Activated naive CD8-positive, alpha-beta T cell treated with anti-CD3 and anti-CD28 coated beads for 36 hours (primary cell): ENCODE data around the gene ZNF273. TPM values are rescaled to one million over a fixed set of nuclear protein-coding genes. Genes with fewer than 3 reads are reported as not detected.
"Not testable (repeated sequence)": the region's sequence is repeated elsewhere in the genome, so short reads cannot be mapped to it uniquely, and the experiment has no call there.

ENCODE experiments used
- DNase-seq: peaks from one replicate; pipeline ENCODE4 v3.0.0; 2021
- H3K27ac Mint-ChIP-seq: one replicate; pipeline ENCODE4 v1.8.0; 2022; ENCODE audit warnings: mild to moderate bottlenecking, moderate library complexity, mixed read lengths
- H3K27me3 Mint-ChIP-seq: one replicate; pipeline ENCODE4 v1.8.0; 2022; ENCODE audit warnings: mild to moderate bottlenecking, mixed read lengths
- H3K36me3 Mint-ChIP-seq: one replicate; pipeline ENCODE4 v1.8.0; 2021; ENCODE audit warnings: mild to moderate bottlenecking, mixed read lengths
- H3K4me1 Mint-ChIP-seq: one replicate; pipeline ENCODE4 v1.8.0; 2021; ENCODE audit warnings: mixed read lengths
- H3K4me3 Mint-ChIP-seq: one replicate; pipeline ENCODE4 v1.8.0; 2022; ENCODE audit warnings: mild to moderate bottlenecking, moderate library complexity, mixed read lengths
- H3K9me3 Mint-ChIP-seq: one replicate; pipeline ENCODE4 v1.8.0; 2022; ENCODE audit warnings: mixed read lengths
- total RNA-seq, 2 experiments: library from RNA; stranded (reverse); gene quantifications; one replicate each; pipeline ENCODE4 v1.2.3, GENCODE V29; 2021

The ZNF273 gene
- total RNA-seq, result 10 to 100 TPM in 1 of 2 experiments, 1 to 10 TPM in 1; 9.8 to 10.2 TPM

DNA sequence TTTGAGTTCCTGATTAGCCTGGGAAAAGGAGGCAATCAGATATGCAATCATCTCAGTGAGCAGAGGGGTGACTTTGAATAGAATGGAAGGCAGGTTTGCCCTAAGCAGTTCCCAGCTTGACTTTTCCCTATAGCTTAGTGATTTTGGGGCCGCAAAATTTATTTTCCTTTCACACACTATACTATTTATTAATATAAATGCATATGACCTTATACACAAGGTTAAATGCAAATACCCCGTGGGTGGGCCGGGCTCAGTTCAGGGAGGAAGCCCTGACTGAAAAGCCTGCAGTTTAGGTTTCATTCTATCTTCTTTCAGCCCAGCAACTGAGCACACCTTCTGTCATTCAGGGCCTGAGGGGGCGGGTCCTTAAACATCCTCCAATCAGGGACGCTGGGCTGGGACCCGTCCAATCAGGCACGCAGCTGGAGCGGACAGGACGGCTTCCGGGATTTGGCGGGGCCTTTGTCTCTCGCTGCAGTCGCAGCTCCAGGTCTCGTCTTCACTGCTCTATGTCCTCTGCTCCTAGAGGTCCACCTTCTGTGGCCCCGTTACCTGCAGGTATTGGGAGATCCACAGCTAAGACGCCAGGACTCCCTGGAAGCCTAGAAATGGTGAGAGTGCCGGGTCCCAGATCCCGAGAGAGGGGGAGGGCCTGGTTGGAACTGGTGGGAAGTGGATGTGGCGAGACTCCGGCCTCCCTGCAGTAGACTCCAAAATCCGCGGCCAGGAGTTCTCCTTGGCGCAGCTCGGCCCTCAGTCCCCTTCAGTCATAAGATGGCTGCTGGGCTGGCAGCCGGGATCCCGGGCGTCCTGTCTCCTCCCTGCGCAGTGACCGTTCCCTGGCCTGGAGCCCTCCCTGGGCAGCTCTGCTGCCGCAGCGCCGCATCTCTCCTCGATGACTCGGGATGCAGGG, at the start of gene ZNF273:
Gene ZNF273 (plus strand): TSS at position 468 of the 916 bp plus-strand sequence. CDS start 45 bp downstream, at position 513.
- no peaks in the 10 kb centered on the region for H3K27me3 Mint-ChIP-seq
- H3K9me3 Mint-ChIP-seq, result peaks cover 2% of the 10 kb centered on the region
- peak; percentile 89 for DNase-seq
- H3K4me1 Mint-ChIP-seq, result peaks cover 38% of the 10 kb centered on the region
- H3K27ac Mint-ChIP-seq, result peak within 1 kb of the TSS; percentile 91
- H3K36me3 Mint-ChIP-seq, result peaks cover 24% of the 10 kb centered on the region
- peak within 1 kb of the TSS; percentile 98 for H3K4me3 Mint-ChIP-seq

DNA sequence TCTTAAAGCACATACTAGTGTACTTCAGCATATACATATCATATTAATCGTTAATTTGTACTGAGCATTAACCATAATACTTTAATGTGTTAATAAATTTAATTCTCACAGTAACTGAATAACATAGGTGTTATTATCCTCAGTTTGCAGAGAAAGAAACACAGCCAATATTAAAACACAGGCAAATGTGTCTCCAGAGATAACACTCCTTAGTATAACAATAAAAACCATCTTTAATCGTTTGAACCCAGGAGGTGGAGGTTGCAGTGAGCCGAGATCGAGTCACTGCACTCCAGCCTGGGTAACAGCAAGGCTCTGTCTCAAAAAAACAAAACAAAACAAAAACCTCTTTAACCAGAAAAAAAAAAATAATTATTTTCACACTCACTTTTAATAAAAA, 49.4 kb upstream of the ZNF273 start:
- Mint-ChIP-seq H3K27ac (no peak overlapping the region), H3K4me3 (no peak overlapping the region), H3K4me1 (no peaks in the 10 kb centered on the region), H3K27me3 (no peaks in the 10 kb centered on the region), H3K9me3 (peaks cover 4% of the 10 kb centered on the region), H3K36me3 (peaks cover 7% of the 10 kb centered on the region)
- no peak for DNase-seq

DNA sequence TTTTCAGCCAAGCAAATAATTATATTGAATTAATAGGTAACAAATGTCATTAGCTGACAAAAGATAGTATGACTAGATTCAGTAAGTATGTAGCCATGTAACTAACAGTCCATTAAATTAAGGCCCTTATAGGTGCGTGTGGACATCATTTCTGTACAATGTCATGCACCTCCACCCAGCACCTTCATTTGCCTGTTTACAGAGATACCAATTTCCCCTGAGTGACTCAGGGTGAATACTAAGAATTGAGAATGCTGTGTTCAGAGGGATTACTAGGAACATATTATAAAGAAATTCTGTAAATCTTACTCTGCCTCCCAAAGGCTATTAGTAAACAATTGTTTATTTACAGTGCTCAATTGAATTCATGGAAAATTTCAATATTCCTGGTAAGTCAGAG, 48.1 kb upstream of the ZNF273 start:
- Mint-ChIP-seq H3K4me1 (no peaks in the 10 kb centered on the region), H3K4me3 (no peak overlapping the region), H3K9me3 (no peaks in the 10 kb centered on the region), H3K27me3 (no peaks in the 10 kb centered on the region), H3K36me3 (peaks cover 3% of the 10 kb centered on the region), H3K27ac (no peak overlapping the region)
- no peak for DNase-seq

DNA sequence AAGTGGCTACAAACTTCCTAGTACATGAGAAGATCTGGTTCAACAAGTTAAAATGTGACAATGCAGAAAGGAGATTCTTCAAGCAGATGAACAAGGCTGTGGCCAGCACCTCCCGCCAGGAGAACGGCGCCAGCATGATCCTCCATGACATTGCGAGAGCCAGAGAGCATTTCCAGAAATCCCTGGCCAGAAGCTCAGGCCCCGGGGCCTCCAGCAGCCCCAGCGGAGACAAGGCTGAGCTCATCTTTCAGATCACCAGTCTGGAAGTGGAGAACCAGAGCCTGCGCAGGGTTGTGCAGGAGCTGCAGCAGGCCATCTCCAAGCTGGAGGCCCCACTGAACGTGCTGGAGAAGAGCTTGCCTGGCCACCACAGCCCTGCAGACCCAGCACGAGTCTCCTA, 40.1 kb upstream of the ZNF273 start:
- no peak for DNase-seq
- Mint-ChIP-seq H3K36me3 (peaks cover 4% of the 10 kb centered on the region), H3K27ac (no peak overlapping the region), H3K27me3 (no peaks in the 10 kb centered on the region), H3K4me1 (no peaks in the 10 kb centered on the region), H3K9me3 (peaks cover 7% of the 10 kb centered on the region), H3K4me3 (no peak overlapping the region)

DNA sequence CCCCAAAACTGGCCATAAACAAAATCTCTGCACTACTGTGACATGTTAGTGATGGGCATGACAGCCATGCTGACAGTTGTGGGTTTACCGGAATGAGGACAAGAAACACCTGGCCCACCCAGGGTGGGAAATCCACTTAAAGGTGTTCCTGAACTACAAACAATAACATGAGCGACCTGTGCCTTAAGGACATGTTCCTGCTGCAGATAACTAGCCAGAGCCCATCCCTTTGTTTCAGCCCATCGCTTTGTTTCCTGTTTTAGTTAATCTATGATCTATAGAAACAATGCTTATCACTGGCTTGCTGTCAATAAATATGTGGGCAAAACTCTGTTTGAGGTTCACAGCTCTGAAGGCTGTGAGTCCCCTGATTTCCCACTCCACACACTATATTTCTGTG, 39.5 kb upstream of the ZNF273 start:
- not testable (repeated sequence) for DNase-seq, H3K36me3 Mint-ChIP-seq, H3K27ac Mint-ChIP-seq, H3K27me3 Mint-ChIP-seq, H3K4me3 Mint-ChIP-seq, H3K4me1 Mint-ChIP-seq, H3K9me3 Mint-ChIP-seq

DNA sequence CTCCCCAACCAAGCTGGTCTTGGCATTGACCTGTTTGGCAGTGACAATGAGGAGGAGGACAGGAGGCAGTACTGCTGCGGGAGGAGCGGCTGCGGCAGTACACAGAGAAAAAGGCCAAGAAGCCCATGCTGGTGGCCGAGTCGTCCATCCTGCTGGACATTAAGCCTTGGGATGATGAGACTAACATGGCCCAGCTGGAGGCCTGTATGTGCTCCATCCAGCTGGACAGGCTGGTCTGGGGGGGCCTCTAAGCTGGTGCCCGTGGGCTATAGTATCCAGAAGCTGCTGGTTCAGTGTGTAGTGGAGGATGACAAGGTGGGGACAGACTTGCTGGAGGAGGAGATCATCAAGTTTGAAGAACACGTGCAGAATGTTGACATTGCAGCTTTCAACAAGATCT, 39.1 kb upstream of the ZNF273 start:
- H3K27me3 Mint-ChIP-seq, result no peaks in the 10 kb centered on the region
- no peaks in the 10 kb centered on the region for H3K4me1 Mint-ChIP-seq
- peaks cover 2% of the 10 kb centered on the region for H3K36me3 Mint-ChIP-seq
- no peak overlapping the region for H3K4me3 Mint-ChIP-seq
- peaks cover 7% of the 10 kb centered on the region for H3K9me3 Mint-ChIP-seq
- H3K27ac Mint-ChIP-seq, result no peak overlapping the region
- DNase-seq, result no peak

DNA sequence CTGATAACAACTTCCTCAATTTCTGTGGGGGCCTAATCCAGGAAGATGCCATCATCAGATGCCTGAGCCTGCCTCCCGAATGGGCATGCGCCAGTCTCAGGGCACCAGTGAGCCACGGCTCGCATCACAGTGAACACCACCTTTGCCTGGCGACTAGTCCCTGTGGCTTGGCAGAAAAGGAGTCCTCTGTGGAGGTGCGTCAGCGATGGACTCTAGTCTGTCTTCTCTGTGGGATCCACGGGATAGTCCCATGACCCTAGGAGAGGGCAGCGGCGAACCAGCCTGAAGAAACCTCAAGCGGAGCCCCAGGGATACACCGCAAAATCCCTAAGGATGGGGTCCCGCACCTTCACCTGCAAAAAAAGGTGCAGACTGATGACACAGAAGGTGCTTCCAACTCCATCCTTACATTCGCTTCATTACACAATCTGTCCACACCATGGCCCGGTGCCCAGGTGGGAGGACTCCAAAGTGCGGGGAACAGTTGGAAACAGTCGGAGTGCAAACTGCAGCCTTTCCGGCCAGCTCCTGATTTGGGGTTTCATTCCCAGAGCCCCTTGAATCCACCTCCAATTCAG, 35.1 kb upstream of the ZNF273 start:
- H3K27me3 Mint-ChIP-seq, result peaks cover 4% of the 10 kb centered on the region
- H3K27ac Mint-ChIP-seq, result no peak overlapping the region
- peaks cover 5% of the 10 kb centered on the region for H3K9me3 Mint-ChIP-seq
- H3K36me3 Mint-ChIP-seq, result peaks cover under 1% of the 10 kb centered on the region
- no peaks in the 10 kb centered on the region for H3K4me1 Mint-ChIP-seq
- DNase-seq, result no peak
- no peak overlapping the region for H3K4me3 Mint-ChIP-seq

DNA sequence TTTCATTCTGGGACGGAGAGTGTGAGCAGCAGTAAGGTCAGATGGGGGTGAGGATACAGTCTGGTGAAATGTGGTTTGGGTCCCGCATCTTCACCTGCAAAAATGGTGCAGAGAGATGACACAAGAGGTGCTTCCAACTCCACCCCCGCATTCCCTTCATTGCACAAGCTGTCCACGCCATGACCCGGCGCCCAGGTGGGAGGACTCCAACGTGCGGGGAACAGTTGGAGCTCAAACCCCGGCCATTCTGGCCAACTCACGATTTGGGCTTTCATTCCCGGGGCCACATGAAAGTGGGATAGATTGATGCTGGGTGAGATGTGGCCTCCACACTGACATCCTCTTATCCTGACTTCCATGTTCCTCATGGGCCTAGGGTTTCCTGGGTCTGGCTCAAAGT, 34.6 kb upstream of the ZNF273 start:
- DNase-seq, result no peak
- Mint-ChIP-seq H3K36me3 (no peaks in the 10 kb centered on the region), H3K4me1 (no peaks in the 10 kb centered on the region), H3K9me3 (peaks cover 4% of the 10 kb centered on the region), H3K4me3 (no peak overlapping the region), H3K27me3 (peaks cover 4% of the 10 kb centered on the region), H3K27ac (no peak overlapping the region)

DNA sequence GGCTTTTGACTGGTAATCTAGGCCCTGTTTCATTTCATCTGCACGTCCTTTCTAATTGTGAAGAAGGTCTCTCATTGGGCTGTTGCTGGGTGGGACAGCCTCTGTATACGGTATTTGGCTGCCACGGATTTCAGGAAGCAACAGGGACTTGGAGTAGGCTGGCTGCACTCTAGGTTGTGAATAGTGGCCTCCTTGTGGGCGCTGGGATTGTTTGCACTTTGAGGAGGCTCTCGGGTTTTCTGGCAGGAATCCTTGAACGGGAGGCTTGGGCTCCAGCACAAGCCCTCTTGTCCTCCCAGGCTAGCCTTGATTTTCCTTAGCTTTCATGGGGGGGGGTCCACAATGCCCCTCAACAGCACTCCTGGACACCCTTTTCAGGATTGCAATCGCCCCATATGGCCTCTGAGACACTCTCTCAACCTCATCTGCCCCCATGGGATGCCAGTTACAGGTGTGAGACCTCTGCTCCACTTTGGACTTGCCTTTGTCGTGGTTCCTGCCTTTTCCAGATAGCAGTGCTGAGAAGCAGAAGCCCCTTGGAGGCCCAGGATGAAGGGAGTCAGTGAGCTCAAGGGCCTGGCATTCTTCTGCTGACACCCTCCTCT, 33.9 kb upstream of the ZNF273 start:
- H3K4me3 Mint-ChIP-seq, result no peak overlapping the region
- no peaks in the 10 kb centered on the region for H3K36me3 Mint-ChIP-seq
- H3K27me3 Mint-ChIP-seq, result peaks cover 4% of the 10 kb centered on the region
- H3K9me3 Mint-ChIP-seq, result peaks cover 2% of the 10 kb centered on the region
- H3K4me1 Mint-ChIP-seq, result no peaks in the 10 kb centered on the region
- no peak overlapping the region for H3K27ac Mint-ChIP-seq
- no peak for DNase-seq

DNA sequence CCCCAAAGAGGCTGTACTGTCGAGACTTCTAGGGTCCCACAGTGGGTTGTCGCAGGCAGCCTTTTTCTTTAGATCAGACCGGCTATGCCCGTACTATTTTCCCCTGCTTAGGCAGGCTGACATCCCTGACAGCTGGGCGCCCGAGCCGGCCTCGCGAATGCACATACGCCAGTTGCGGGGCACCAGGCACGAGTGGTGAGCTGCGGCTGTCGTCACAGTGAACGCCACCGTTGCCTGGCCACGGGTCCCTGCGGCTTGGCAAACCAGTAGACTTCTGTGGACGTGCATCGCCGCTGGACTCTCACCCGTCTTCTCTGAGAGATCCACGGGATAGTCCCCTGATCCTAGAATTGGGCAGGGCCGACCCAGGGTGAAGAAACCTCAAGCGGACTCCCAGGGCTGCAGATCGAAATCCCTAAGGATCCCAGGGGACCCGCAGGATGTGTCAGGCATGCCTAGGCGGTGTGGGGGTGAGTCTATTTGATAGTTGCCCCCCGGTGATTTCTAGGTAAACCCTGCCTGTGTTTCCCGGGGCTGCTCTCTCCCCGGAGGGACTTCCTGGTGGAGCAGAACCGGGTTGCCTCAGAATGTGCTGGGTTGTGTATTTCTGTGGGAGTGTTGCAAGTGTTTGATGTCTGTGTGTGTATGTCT, 33.0 kb upstream of the ZNF273 start:
- no peak for DNase-seq
- Mint-ChIP-seq H3K36me3 (no peaks in the 10 kb centered on the region), H3K4me1 (no peaks in the 10 kb centered on the region), H3K9me3 (no peaks in the 10 kb centered on the region), H3K4me3 (no peak overlapping the region), H3K27me3 (peaks cover 4% of the 10 kb centered on the region), H3K27ac (no peak overlapping the region)

DNA sequence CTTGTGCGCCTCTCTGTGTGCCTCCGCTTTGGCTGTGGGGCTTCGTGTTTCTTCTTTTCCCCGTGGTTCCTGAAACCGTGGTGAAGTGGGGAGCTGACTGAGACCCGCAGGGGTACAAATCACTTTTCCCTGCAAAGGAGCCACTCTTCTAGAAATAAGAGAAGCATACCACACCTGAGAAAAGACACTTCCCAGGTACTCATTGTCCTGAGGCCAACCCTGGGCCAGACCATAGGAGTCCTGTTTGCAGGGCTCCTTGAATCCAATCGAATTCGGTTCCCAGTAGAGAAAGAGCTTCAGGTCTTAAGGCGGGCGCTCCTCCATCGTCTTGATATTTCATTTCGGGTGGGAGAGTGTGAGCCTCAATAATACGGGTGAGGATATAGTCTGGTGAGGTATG, 32.4 kb upstream of the ZNF273 start:
- Mint-ChIP-seq H3K9me3 (no peaks in the 10 kb centered on the region), H3K27me3 (peaks cover 10% of the 10 kb centered on the region), H3K4me1 (no peaks in the 10 kb centered on the region), H3K27ac (no peak overlapping the region), H3K36me3 (no peaks in the 10 kb centered on the region), H3K4me3 (no peak overlapping the region)
- DNase-seq, result no peak

DNA sequence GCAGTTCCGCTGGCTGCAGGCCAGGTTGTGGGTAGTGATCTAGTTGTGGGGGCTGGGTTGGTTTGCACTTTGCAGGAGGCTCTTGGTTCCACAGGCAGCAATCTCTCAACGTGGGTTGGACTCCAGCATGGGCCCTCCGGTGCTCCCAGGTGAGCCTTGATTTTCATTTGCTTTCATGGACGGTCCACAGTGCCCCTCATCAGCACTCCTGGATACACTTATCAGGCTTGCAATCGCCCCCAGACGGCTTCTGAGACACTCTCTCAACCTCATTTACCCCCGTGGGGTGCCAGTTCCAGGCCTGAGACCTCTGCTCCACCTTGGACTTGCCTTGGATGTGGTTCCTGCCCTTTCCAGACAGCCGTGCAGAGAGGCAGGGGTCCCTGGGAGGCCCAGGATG, 31.3 kb upstream of the ZNF273 start:
- H3K27me3 Mint-ChIP-seq, result peaks cover 12% of the 10 kb centered on the region
- H3K27ac Mint-ChIP-seq, result no peak overlapping the region
- DNase-seq, result no peak
- H3K4me1 Mint-ChIP-seq, result no peaks in the 10 kb centered on the region
- no peaks in the 10 kb centered on the region for H3K9me3 Mint-ChIP-seq
- H3K36me3 Mint-ChIP-seq, result no peaks in the 10 kb centered on the region
- H3K4me3 Mint-ChIP-seq, result no peak overlapping the region

DNA sequence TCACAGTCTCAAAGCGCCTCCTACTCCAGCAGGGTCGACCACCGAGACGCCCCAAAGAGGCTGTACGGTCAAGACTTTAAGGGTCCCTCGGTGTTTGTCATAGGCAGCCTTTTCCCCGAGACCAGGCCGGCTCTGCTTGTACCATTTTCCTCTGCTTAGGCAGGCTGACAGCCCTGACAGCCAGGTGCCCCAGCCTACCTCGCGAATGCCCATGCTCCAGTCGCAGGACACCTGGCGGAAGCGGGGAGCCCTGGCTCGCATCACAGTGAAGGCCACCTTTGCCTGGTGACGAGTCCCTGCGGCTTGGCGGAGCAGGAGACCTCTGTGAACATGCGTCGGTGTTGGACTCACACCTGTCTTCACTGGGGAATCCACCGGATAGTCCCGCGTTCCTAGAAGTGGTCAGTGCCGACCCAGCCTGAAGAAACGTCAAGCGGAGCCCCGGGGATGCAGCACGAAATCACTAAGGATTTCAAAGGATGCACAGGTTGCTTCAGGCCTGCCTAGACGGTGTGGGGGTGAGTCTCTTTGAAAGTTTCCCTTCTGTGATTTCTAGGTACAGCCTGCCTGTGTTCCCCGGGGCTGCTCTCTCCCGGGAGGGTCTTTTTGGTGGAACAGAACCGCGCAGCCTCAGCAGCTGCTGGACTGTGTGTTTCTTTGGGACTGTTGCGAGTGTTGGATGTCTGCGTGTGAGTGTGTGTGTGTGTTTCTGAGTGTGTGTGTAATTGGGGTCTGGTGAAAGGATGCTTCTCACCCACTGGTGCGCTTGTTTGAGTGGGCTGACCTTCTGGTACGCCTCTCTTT, 30.5 kb upstream of the ZNF273 start:
- H3K4me3 Mint-ChIP-seq, result no peak overlapping the region
- no peaks in the 10 kb centered on the region for H3K36me3 Mint-ChIP-seq
- H3K27ac Mint-ChIP-seq, result no peak overlapping the region
- no peaks in the 10 kb centered on the region for H3K9me3 Mint-ChIP-seq
- peaks cover 4% of the 10 kb centered on the region for H3K4me1 Mint-ChIP-seq
- H3K27me3 Mint-ChIP-seq, result peaks cover 19% of the 10 kb centered on the region
- no peak for DNase-seq

DNA sequence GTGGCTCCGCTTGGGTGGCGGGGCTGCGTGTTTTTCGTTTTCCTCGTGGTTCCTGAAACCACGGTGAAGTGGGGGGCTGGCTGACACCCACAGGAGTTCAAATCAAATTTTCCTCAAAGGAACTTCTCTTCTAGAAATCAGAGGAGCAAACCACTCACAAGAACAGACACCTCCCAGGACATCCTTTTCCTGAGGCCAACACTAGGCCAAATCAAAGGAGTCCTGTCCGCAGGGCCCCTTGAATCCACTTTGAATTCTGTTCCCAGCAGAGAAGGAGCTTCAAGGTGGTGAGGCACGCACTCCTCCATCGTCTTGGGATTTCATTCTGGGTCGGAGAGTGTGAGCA, 29.9 kb upstream of the ZNF273 start:
- Mint-ChIP-seq H3K36me3 (no peaks in the 10 kb centered on the region), H3K27me3 (peaks cover 23% of the 10 kb centered on the region), H3K9me3 (no peaks in the 10 kb centered on the region), H3K4me1 (peaks cover 7% of the 10 kb centered on the region), H3K4me3 (no peak overlapping the region), H3K27ac (no peak overlapping the region)
- no peak for DNase-seq

DNA sequence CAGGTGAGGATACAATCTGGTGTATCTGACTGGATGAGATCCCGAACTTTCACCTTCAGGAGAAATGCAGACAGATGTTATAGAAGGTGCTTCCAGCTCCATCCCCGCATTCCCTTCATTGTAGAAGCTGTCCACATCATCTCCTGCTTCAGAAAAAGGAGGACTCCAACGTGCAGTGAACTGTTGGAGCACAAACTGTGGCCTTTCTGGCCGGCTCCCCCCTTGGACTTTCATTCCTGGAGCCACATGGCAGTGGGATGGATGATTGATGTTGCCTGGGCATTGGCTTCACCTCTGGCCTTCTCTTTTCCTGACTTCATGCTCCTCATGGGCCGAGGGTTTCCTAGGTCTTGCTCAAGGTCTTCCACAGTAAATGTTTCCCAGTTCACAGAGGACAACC, 29.6 kb upstream of the ZNF273 start:
- H3K36me3 Mint-ChIP-seq, result no peaks in the 10 kb centered on the region
- H3K4me1 Mint-ChIP-seq, result peaks cover 7% of the 10 kb centered on the region
- peaks cover 27% of the 10 kb centered on the region for H3K27me3 Mint-ChIP-seq

More for the DNA sequence above, 29.6 kb upstream of the ZNF273 start:
- H3K9me3 Mint-ChIP-seq, result no peaks in the 10 kb centered on the region
- H3K27ac Mint-ChIP-seq, result no peak overlapping the region
- no peak for DNase-seq
- no peak overlapping the region for H3K4me3 Mint-ChIP-seq
